Activated CD4-positive, alpha-beta memory T cell treated with anti-CD3 and anti-CD28 coated beads for 36 hours (primary cell): ENCODE results near the gene GATAD2B. TPM values are rescaled to one million over a fixed set of nuclear protein-coding genes. Genes with fewer than 3 reads are reported as not detected.

Experiments
- CTCF ChIA-PET: fragments of 350-600 bp; sonication (Branson Sonifier 250); formaldehyde crosslinking; loops from one replicate; lab custom pipeline; 2021; ENCODE audit warnings: antibody characterized with exemption, inconsistent platforms; lab: Charles Lee
- POLR2A ChIA-PET: fragments of 350-600 bp; sonication (Branson Sonifier 250); formaldehyde crosslinking; loops from one replicate; lab custom pipeline; 2021; ENCODE audit warnings: antibody characterized with exemption; lab: Charles Lee
- DNase-seq: peaks from one replicate; pipeline ENCODE4 v3.0.0-alpha.2; 2020
- H3K27ac Mint-ChIP-seq: one replicate; pipeline ENCODE4 v1.8.0; 2021; ENCODE audit warnings: mixed read lengths
- H3K27me3 Mint-ChIP-seq: one replicate; pipeline ENCODE4 v1.8.0; 2021; ENCODE audit warnings: mixed read lengths
- H3K36me3 Mint-ChIP-seq: one replicate; pipeline ENCODE4 v1.8.0; 2021; ENCODE audit warnings: mixed read lengths
- H3K4me1 Mint-ChIP-seq: one replicate; pipeline ENCODE4 v1.8.0; 2021; ENCODE audit warnings: low read depth, mixed read lengths
- H3K4me3 Mint-ChIP-seq: one replicate; pipeline ENCODE4 v1.8.0; 2021; ENCODE audit warnings: mild to moderate bottlenecking, mixed read lengths
- H3K9me3 Mint-ChIP-seq: one replicate; pipeline ENCODE4 v1.8.0; 2021; ENCODE audit warnings: mixed read lengths
- intact Hi-C: fragments of 100-400 bp; cut with micrococcal nuclease; formaldehyde crosslinking; loops from one replicate; pipeline ENCODE4 v1.15.1; 2023
- total RNA-seq, 2 experiments: library from RNA; stranded (reverse); gene quantifications; one replicate each; pipeline ENCODE4 v1.2.3, GENCODE V29; 2021

Gene GATAD2B
- total RNA-seq, 2 experiments from 2014 or later = 66.4 to 67.9 TPM

DNA sequence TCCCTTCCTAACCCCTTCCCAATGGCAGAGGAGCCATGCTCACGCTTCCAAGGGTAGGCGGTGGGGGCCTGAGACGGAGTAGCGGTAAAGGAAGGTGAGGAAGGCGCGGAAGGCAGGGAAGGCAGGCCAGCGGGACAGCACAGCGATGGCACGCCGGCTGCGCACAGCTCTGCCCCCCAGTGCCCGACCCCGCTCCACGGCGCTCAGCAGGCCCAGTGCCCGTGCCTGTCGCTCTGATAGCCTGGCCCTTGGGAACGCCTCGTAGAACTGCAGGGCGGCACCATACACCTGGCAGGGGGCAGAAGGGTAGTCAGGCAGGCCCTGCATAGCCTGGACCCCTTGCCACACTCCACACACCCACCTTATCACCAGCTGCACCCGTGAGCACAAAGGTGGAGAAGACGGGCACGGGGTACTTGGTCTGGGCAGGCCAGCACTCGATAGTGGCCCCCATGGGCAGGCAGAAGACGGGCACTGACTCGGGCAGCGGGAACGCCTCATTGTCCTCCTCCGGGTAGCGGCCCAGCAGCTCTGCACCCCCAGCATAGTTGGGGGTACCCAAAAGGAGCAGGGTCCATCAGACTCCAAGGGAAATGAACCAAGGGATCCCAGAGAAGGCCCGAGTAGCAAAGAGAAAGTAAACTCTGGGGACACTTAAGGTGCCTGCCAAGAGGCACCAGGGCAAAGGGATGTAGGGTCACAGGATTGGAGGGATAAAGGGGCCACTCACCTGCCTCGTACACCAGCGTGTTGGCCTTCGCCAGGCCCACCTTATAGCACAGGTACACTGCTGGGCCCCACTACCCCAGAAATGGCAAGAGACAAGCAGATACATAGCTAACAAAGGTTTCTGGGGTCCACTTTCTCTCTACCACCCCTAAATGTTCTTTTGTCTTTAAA, 19.3 kb upstream of the GATAD2B start:
- no peaks in the 10 kb centered on the region for H3K9me3 Mint-ChIP-seq
- DNase-seq = no peak
- intact Hi-C loops = no loop called here
- H3K36me3 Mint-ChIP-seq = peaks cover 40% of the 10 kb centered on the region
- H3K27ac Mint-ChIP-seq = no peak overlapping the region
- no peak overlapping the region for H3K4me3 Mint-ChIP-seq
- POLR2A ChIA-PET = interaction anchor here (0.6 to 1.3 kb wide), 2 partner anchors 20 to 636 kb away, joined by 3 to 4 read pairs; no protein-coding TSS in a partner anchor
- CTCF ChIA-PET = no interaction called here
- no peaks in the 10 kb centered on the region for H3K27me3 Mint-ChIP-seq
- H3K4me1 Mint-ChIP-seq = peaks cover 25% of the 10 kb centered on the region

DNA sequence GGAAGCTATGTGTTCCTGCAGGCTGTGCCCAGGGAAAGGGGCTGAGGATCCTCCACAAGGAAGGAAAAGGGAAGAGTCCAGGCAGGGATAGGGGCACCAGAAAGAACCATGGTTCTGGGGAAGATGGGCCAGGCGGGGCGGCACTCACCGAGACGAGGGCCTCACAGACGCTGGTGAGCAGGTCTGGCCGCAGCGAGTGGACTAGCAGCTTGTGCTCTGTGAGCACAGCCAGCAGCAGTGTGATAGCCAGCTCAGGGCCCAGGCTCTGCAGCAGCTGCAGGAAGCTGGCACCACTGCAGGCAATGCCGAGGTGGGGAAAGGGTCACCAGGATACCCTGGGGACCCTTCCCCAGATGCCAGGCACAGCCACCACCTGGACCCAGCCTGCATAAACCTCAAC, 18.0 kb upstream of the GATAD2B start:
- H3K27ac Mint-ChIP-seq = no peak overlapping the region
- no peak for DNase-seq
- intact Hi-C loops = no loop called here
- ChIA-PET CTCF (interaction anchor here (1.0 kb wide), 1 partner anchor 144 kb away, joined by 3 read pairs; no protein-coding TSS in a partner anchor), POLR2A (interaction anchor here (0.6 to 2.5 kb wide), 3 partner anchors 10 to 17 kb away, joined by 3 to 8 read pairs (median 3); no protein-coding TSS in a partner anchor)
- peaks cover 53% of the 10 kb centered on the region for H3K36me3 Mint-ChIP-seq
- no peaks in the 10 kb centered on the region for H3K9me3 Mint-ChIP-seq
- H3K27me3 Mint-ChIP-seq = no peaks in the 10 kb centered on the region
- no peak overlapping the region for H3K4me3 Mint-ChIP-seq
- peaks cover 20% of the 10 kb centered on the region for H3K4me1 Mint-ChIP-seq

DNA sequence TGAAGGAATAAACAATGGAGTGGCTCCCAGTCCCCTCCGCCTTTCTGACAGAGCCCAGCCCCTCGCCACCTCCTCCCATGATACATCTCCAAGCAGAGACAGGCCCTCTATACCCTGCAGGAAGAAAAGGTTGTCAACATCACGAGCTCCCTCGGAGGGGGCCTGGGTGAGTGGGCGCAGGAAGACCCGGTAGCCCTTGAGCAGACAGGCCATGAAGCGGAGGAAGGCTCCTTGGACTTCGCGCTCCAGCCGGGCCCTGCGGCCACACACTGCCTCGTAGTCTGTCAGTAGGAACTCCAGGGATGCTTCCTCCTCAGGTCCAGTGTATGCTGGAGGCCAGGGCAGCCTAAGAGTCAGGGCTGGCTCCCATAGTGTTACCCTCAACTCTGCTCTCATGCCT, 16.7 kb upstream of the GATAD2B start:
- Mint-ChIP-seq H3K36me3 (peaks cover 56% of the 10 kb centered on the region), H3K27me3 (no peaks in the 10 kb centered on the region), H3K27ac (no peak overlapping the region), H3K4me3 (no peak overlapping the region), H3K9me3 (no peaks in the 10 kb centered on the region), H3K4me1 (peaks cover 15% of the 10 kb centered on the region)
- DNase-seq = no peak
- intact Hi-C loops = no loop called here
- POLR2A ChIA-PET = interaction anchor here (2.5 kb wide), 1 partner anchor 15 kb away, joined by 8 read pairs; no protein-coding TSS in a partner anchor
- CTCF ChIA-PET = no interaction called here

DNA sequence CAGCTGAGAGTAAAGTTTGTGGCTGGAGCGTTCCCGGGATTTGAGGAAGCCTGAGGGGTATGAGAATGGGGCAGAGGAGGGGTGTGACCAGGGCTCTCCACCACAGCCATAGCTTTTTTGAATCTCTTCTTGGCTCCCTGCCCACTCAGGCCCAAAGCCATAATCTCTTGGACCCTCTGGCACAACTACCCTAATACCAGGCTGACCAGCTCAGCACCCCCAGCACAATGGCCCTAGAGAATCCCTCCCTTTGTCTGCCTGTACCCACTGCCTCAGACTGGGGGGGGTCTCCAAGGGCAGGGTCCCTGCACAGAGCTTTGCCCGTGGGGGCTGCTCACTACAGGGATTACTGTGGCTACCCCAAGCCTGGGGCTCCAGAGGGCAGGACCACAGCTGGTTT, 16.2 kb upstream of the GATAD2B start:
- ChIA-PET CTCF (no interaction called here), POLR2A (interaction anchor here (2.5 kb wide), 1 partner anchor 15 kb away, joined by 8 read pairs; no protein-coding TSS in a partner anchor)
- H3K27me3 Mint-ChIP-seq = no peaks in the 10 kb centered on the region
- H3K9me3 Mint-ChIP-seq = no peaks in the 10 kb centered on the region
- H3K4me1 Mint-ChIP-seq = peaks cover 10% of the 10 kb centered on the region
- no peak overlapping the region for H3K4me3 Mint-ChIP-seq
- intact Hi-C loops = no loop called here
- DNase-seq = no peak
- no peak overlapping the region for H3K27ac Mint-ChIP-seq
- H3K36me3 Mint-ChIP-seq = peaks cover 56% of the 10 kb centered on the region

DNA sequence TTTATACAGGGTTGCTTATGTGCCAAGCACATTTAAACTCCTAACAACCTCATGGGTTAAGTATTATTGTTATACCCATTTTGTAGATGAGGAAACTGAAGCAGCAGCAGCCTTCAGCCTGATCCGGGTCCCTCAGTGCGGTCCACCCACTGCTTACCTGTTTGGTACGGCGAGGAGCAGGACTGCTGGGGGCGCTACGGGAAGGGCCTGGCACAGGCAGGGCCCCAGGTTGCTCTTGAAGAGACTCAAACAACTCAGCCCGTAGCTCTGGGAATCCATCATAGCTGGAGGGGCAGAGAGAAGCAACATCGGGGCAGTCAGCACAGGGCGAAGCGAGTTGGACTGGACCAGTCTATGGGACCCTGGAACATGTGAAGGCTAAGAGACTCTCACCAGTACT, 14.6 kb upstream of the GATAD2B start:
- H3K4me1 Mint-ChIP-seq = no peaks in the 10 kb centered on the region
- no peaks in the 10 kb centered on the region for H3K27me3 Mint-ChIP-seq
- H3K27ac Mint-ChIP-seq = no peak overlapping the region
- H3K9me3 Mint-ChIP-seq = no peaks in the 10 kb centered on the region
- H3K4me3 Mint-ChIP-seq = no peak overlapping the region
- DNase-seq = no peak
- POLR2A ChIA-PET = no interaction called here
- CTCF ChIA-PET = interaction anchor here (2.1 kb wide), 1 partner anchor 49 kb away, joined by 6 read pairs; the partner anchor contains the start of gene RAB13
- intact Hi-C loops = no loop called here
- peaks cover 58% of the 10 kb centered on the region for H3K36me3 Mint-ChIP-seq

DNA sequence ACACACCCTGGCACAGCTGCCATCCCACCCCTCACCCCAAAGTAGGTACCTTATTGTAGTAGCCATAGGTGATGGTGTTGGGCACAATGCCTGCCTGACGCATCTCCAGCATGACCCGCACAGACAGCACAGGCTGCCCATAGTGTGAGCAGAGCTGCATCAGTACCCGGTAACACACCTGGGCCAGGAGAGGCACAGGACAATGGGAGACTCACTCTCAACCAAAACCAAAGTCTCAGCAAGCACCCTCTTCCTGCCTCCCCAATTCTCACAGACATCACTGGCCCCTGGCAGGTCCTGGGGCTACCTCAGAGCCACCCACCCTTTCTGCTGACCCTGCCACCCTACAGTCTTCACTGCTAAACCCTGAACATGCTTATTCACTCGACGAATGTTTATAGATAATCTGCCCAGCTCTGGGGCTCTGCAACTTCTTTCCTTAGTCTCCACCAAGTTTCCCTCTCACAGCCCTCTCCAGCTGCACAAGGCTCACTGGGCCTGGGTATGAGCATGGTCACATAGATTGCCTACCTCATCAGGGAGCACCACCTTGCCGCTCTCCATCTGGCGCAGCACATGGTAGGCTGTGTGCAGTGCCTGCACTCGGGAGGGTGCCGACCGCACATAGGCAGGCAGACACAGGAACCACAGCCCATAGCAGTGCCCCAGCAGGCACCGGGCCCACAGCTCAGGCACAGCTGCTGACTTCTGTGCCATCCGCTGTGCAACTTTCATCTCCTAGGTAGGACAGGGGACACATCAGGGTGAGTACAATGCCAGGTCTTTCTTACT, 13.4 kb upstream of the GATAD2B start:
- no peak overlapping the region for H3K27ac Mint-ChIP-seq
- POLR2A ChIA-PET = no interaction called here
- H3K9me3 Mint-ChIP-seq = no peaks in the 10 kb centered on the region
- DNase-seq = no peak
- H3K27me3 Mint-ChIP-seq = no peaks in the 10 kb centered on the region
- peaks cover 53% of the 10 kb centered on the region for H3K36me3 Mint-ChIP-seq
- no peak overlapping the region for H3K4me3 Mint-ChIP-seq
- intact Hi-C loops = no loop called here
- CTCF ChIA-PET = interaction anchor here (2.1 kb wide), 1 partner anchor 51 kb away, joined by 6 read pairs; the partner anchor contains the start of gene RAB13
- no peaks in the 10 kb centered on the region for H3K4me1 Mint-ChIP-seq

DNA sequence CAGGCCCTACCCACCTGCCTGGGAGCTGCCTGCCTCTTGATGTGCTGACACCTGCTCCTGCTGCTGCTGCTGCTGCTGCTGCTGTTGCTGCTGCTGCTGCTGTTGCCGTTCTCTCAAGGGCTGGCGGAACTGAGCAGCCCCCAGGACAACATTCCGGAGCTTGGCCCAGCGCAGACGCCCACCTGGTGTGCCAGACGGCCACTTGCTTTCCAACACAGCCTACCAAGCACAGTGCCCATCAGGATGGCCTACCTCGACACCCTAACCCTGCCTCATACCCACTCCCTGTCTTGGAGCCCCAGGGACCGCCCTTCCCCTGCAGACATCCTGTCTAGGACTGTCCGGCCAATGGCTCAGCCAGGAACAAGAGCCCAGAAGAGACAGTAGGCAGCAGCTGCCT, 12.0 kb upstream of the GATAD2B start:
- Mint-ChIP-seq H3K9me3 (no peaks in the 10 kb centered on the region), H3K27ac (no peak overlapping the region), H3K4me1 (no peaks in the 10 kb centered on the region), H3K36me3 (peaks cover 47% of the 10 kb centered on the region), H3K4me3 (no peak overlapping the region), H3K27me3 (no peaks in the 10 kb centered on the region)
- intact Hi-C loops = no loop called here
- ChIA-PET CTCF (interaction anchor here (1.0 kb wide), 1 partner anchor 12 kb away, joined by 5 read pairs; the partner anchor contains the start of gene DENND4B), POLR2A (interaction anchor here (0.7 kb wide), 1 partner anchor 13 kb away, joined by 3 read pairs; no protein-coding TSS in a partner anchor)
- DNase-seq = no peak

DNA sequence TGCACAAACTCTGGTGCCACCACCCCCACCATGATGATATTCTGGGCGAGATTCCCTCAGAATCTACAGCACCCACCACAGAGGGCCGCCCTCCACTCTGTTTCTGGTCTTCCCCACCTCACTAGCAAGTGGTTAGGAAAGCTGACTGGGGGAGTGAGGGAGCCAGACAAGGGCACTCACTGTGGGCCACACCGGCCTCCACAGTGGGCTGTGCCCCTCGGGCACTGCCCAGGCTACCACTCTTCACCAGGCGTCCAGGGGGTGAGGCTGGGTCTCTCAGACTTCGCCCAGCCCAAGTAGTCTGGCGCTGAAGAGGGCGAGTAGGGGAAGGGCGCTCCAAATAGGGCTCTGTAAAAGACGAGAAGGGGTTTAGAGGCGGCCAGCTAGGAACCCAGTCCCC, 11.2 kb upstream of the GATAD2B start:
- CTCF ChIA-PET = interaction anchor here (1.0 kb wide), 1 partner anchor 13 kb away, joined by 5 read pairs; the partner anchor contains the start of gene DENND4B
- Mint-ChIP-seq H3K9me3 (no peaks in the 10 kb centered on the region), H3K27ac (no peak overlapping the region), H3K36me3 (peaks cover 50% of the 10 kb centered on the region), H3K27me3 (no peaks in the 10 kb centered on the region), H3K4me1 (peaks cover under 1% of the 10 kb centered on the region), H3K4me3 (no peak overlapping the region)
- POLR2A ChIA-PET = interaction anchor here (0.7 kb wide), 1 partner anchor 14 kb away, joined by 3 read pairs; no protein-coding TSS in a partner anchor
- intact Hi-C loops = no loop called here
- DNase-seq = no peak

DNA sequence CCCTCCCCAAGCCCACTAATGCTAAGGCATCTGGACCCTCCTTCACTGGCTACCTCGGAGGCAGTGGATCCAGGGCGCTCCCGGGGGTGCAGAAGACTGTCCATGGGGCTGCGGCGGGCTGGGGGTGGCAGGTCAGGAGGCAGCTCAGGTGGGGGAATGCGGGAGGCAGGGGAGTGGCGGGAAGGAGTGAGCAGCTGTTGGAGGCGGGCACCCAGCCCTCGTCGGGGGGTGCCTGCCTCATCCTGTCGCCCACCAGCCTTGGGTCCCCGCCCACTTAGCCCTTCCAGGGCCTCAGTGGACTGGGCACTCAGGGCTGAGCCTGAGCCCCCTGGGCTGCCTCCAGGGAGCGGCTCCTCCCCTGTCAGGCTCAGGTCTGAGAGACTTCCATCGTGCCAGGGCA, 10.7 kb upstream of the GATAD2B start:
- CTCF ChIA-PET = no interaction called here
- intact Hi-C loops = no loop called here

DNA sequence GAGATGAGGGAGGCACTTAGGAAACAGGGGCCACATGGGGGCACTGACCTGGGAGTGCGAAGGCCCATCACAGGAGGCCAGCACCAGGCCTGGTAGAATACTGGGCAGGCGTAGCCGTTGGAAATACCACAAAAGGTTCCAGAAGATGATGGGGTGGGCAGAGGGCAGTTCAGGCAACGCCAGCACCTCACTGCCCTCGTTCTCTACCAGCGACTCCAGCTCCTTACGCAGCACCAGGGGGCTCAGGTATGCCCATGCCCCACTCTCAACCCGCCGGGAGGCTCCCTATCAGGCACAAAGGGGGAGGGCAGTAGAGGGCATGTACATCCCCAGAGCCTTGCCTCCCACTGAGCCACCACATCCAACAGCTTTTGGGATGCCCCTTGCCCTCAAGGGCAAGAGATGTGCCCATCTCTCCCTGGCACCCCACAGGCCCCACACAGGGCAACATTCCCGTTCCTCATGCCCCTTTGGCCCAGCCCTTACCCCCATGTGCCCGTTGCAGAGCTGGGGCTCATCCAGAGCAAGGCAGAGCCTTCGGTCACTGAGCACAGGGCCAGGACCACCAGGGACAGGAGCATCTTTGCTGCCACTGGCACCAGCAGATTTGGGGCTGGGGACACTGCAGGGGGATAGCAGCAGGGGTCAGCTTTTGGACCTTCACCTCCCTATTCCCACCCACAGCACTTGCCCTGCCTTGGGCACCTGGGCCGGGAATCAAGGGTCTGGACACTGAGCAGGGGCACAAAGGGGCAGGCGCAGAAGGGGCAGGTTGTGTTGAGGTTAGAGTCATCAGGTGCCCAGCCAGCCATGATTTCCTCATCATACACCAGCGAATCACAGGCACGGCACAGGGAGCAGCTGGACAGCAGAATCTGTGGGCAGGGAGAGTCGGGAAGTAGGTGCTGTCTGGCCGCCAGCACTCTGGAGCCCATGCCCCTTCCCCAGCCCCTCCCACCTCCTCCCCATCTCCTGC, 9.7 kb upstream of the GATAD2B start:
- no peak overlapping the region for H3K4me3 Mint-ChIP-seq
- intact Hi-C loops = no loop called here
- no peak for DNase-seq
- CTCF ChIA-PET = no interaction called here
- H3K9me3 Mint-ChIP-seq = no peaks in the 10 kb centered on the region
- POLR2A ChIA-PET = interaction anchor here (1.6 kb wide), 1 partner anchor 13 kb away, joined by 5 read pairs; no protein-coding TSS in a partner anchor
- peaks cover 2% of the 10 kb centered on the region for H3K4me1 Mint-ChIP-seq
- no peak overlapping the region for H3K27ac Mint-ChIP-seq
- no peaks in the 10 kb centered on the region for H3K27me3 Mint-ChIP-seq
- peaks cover 44% of the 10 kb centered on the region for H3K36me3 Mint-ChIP-seq

More for the DNA sequence above, 10.7 kb upstream of the GATAD2B start:
- no peak overlapping the region for H3K4me3 Mint-ChIP-seq
- no peaks in the 10 kb centered on the region for H3K27me3 Mint-ChIP-seq
- peaks cover 49% of the 10 kb centered on the region for H3K36me3 Mint-ChIP-seq
- H3K4me1 Mint-ChIP-seq = peaks cover 2% of the 10 kb centered on the region
- no peaks in the 10 kb centered on the region for H3K9me3 Mint-ChIP-seq
- no peak overlapping the region for H3K27ac Mint-ChIP-seq
- POLR2A ChIA-PET = interaction anchor here (1.6 kb wide), 1 partner anchor 12 kb away, joined by 5 read pairs; no protein-coding TSS in a partner anchor
- DNase-seq = no peak
